HG03457 (cell line): Measurements from ENCODE around the gene RHOJ.
"Not testable (repeated sequence)": the region's sequence is repeated elsewhere in the genome, so short reads cannot be mapped to it uniquely, and the experiment has no call there.

Experiments
- ATAC-seq: cut with Tn5 transposase; IDR thresholded peaks from one replicate; pipeline ENCODE4 v1.9.1; 2021; ENCODE audit warnings: moderate number of reproducible peaks; ENCODE audit not compliant: unreplicated experiment

Gene RHOJ

GRCh38 chr14:63296060-63296563, 91.9 kb downstream of the RHOJ start:
- ATAC-seq = no peak

- ATAC-seq = no peak
These were observed 93.3 kb downstream of the RHOJ start for GRCh38 chr14:63297372-63298063.

DNA sequence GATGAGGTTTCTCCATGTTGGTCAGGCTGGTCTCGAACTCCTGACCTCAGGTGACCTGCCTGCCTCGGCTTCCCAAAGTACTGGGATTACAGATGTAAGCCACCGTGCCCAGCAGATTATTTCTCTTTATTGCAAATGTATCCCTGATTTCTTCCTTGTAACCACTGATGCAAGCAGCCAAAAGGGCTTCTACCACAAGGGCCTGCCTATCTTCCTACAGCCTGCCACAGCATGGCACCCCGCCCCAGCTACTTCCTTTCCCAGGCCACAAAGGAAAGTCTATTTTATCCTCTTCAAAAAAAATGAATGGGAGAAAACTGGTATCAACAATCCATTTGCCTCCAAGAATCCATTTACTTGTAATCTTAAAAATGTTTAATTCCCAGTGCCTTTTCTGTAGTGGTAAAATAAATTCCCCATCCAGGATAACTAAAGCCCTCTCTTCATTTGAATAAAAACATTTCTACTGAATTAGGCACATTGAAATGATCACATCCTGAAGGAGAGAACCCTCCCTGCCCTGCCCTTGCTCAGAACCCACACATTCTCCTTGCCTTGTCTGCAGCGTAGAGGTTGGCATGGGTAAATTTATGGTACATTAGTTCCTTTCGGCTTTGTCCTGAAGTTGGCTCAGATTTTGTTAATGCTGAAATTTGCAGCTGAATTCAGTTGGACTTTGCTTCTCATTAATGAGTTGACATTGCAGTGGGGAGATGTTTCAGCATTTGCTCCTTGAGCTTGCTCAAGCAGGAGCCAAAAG, 95.3 kb downstream of the RHOJ start:
- no peak for ATAC-seq

GRCh38 chr14:63300854-63301253, 96.6 kb downstream of the RHOJ start:
- ATAC-seq = no peak

GRCh38 chr14:63301891-63302534, 97.8 kb downstream of the RHOJ start:
- ATAC-seq = no peak

GRCh38 chr14:63304429-63304828, 100.2 kb downstream of the RHOJ start:
- ATAC-seq = not testable (repeated sequence)

GRCh38 chr14:63308723-63309317, 104.6 kb downstream of the RHOJ start:
- no peak for ATAC-seq

- no peak for ATAC-seq
These were observed 114.6 kb downstream of the RHOJ start, which contains the start of gene GPHB5 for GRCh38 chr14:63318835-63319234. GPHB5 (minus strand) TSS chr14:63318935; CDS start chr14:63317849, 1,086 bp downstream.

DNA sequence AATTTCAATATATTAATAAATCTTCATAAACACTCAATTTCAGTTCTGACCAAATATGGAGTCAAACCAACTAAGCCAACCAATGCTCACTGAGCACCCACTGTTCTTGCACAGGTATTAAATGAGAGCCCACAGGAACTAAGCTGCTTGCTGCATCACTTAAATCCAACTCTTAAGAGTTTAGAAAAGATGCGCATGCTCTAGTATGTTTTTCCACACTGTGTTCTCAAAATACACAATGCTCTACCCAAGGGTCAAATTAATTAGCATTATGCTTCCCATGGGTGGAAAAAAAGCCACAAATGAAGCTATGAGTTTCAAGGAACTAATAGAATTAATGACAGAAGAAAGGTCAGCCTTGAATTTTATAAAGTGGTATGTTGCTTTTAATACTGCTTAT, 118.2 kb downstream of the RHOJ start:
- ATAC-seq = no peak

- ATAC-seq = no peak
These were observed 118.8 kb downstream of the RHOJ start for GRCh38 chr14:63322897-63323573.

GRCh38 chr14:63326840-63327239, 122.6 kb downstream of the RHOJ start:
- ATAC-seq = no peak

- ATAC-seq = no peak
These were observed 124.8 kb downstream of the RHOJ start for GRCh38 chr14:63328787-63329737.

DNA sequence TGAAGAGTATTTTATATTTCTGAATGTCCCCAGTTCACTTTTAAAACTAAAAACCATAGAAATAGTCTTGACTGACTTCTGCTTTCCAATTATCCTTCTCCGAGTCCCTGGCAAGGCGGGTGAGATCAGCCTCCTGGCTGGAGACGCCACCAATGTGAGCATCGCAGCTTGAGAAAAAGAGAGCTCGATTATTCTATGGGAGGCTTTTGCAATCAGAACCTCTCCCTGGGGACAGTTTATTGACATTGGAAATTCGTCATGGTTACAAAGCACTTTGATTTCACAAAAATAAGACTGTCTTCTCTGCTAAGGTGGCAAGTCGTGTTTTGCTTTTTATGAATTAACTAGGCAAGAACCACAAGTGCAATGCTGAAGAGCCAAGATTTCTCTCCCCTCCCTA, 138.1 kb downstream of the RHOJ start:
- no peak for ATAC-seq
